Hepatocyte (in vitro differentiated cells): ENCODE data around the gene SLC17A9. TPM values are rescaled to one million over a fixed set of nuclear protein-coding genes. Genes with fewer than 3 reads are reported as not detected.

ENCODE experiments used
- DNase-seq: peaks from one replicate; pipeline ENCODE4 v3.0.0-alpha.2; 2016; ENCODE audit warnings: low spot score
- H2AFZ ChIP-seq: fragments of 200-600 bp; sonication (generic); 2 replicates; pipeline ENCODE4 v1.6.0; 2016; ENCODE audit warnings: antibody characterized with exemption, mild to moderate bottlenecking
- H3K27ac ChIP-seq: fragments of 200-600 bp; sonication (generic); 2 replicates; pipeline ENCODE4 v1.5.1; 2016; ENCODE audit warnings: mild to moderate bottlenecking
- H3K27me3 ChIP-seq: fragments of 200-600 bp; sonication (generic); 2 replicates; pipeline ENCODE4 v1.6.1; 2016
- H3K36me3 ChIP-seq: fragments of 200-600 bp; sonication (generic); replicated peaks from 2 replicates; pipeline ENCODE4 v1.5.1; 2016; ENCODE audit warnings: low read depth; ENCODE audit not compliant: insufficient read depth
- H3K4me1 ChIP-seq: fragments of 200-600 bp; sonication (generic); 2 replicates; pipeline ENCODE4 v1.5.1; 2016; ENCODE audit warnings: mild to moderate bottlenecking, moderate library complexity; ENCODE audit not compliant: insufficient read depth
- H3K4me2 ChIP-seq: fragments of 200-600 bp; sonication (generic); 2 replicates; pipeline ENCODE4 v1.6.0; 2016
- H3K4me3 ChIP-seq: fragments of 200-600 bp; sonication (generic); 2 replicates; pipeline ENCODE4 v1.5.1; 2016; ENCODE audit warnings: mild to moderate bottlenecking
- H3K79me2 ChIP-seq: fragments of 200-600 bp; sonication (generic); 2 replicates; pipeline ENCODE4 v1.6.0; 2017; ENCODE audit warnings: mild to moderate bottlenecking
- H3K9me2 ChIP-seq: fragments of 200-600 bp; sonication (generic); replicated peaks from 2 replicates; pipeline ENCODE4 v1.6.0; 2017; ENCODE audit warnings: mild to moderate bottlenecking; ENCODE audit not compliant: insufficient read depth
- H3K9me3 ChIP-seq: fragments of 200-600 bp; sonication (generic); 2 replicates; pipeline ENCODE4 v1.5.1; 2016; ENCODE audit warnings: low read depth, mild to moderate bottlenecking
- H4K20me1 ChIP-seq: fragments of 200-600 bp; sonication (generic); 2 replicates; pipeline ENCODE4 v1.6.0; 2016; ENCODE audit warnings: mild to moderate bottlenecking; ENCODE audit not compliant: insufficient read depth, poor library complexity, severe bottlenecking
- CTCF ChIP-seq: fragments of 200-600 bp; sonication (generic); IDR thresholded peaks from 2 replicates; pipeline ENCODE4 v1.5.1; 2016; ENCODE audit warnings: antibody characterized with exemption, mild to moderate bottlenecking; ENCODE audit not compliant: poor library complexity
- EZH2 ChIP-seq: fragments of 200-600 bp; sonication (generic); IDR thresholded peaks from 2 replicates; pipeline ENCODE4 v1.6.1; 2016; ENCODE audit warnings: antibody characterized with exemption, mild to moderate bottlenecking, borderline replicate concordance
- EZH2phosphoT487 ChIP-seq: fragments of 200-600 bp; sonication (generic); IDR thresholded peaks from one replicate; pipeline ENCODE4 v1.6.1; 2018; ENCODE audit warnings: antibody characterized with exemption, mild to moderate bottlenecking, low read depth, moderate library complexity; ENCODE audit not compliant: unreplicated experiment, severe bottlenecking
- WGBS: methylation state at CpG from one replicate; pipeline ENCODE4 v1.1.6; 2016; ENCODE audit warnings: low lambda C conversion rate; ENCODE audit errors: missing lambda C conversion rate; 5-methylcytosine and 5-hydroxymethylcytosine counted together
- polyA plus RNA-seq: library from polyadenylated mRNA; unstranded; fragments of >200 nt; fragmentation: Nextera tagmentation; extraction: Ambion mirVana; gene quantifications from 2 replicates; pipeline ENCODE4 v1.2.1, GENCODE V29; 2016
- total RNA-seq: library from RNA; depleted of rRNA; stranded (reverse); fragments of >200 nt; gene quantifications from 2 replicates; pipeline ENCODE4 v1.2.3, GENCODE V29; 2014

SLC17A9 gene
- total and polyA plus RNA-seq, 2 experiments from 2014 or later, result 26.9 to 83.9 TPM

- Histone ChIP-seq H3K4me2 (no peak overlapping the region), H3K27ac (no peak overlapping the region), H3K79me2 (no peaks in the 10 kb centered on the region), H3K36me3 (no peaks in the 10 kb centered on the region), H2AFZ (no peak overlapping the region), H3K4me3 (no peak overlapping the region), H3K4me1 (no peaks in the 10 kb centered on the region), H3K27me3 (peaks cover 51% of the 10 kb centered on the region), H4K20me1 (no peaks in the 10 kb centered on the region), H3K9me2 (no peaks in the 10 kb centered on the region), H3K9me3 (no peaks in the 10 kb centered on the region)
- 74% methylated on average over 5 of the region's 5 CpGs for WGBS
- TF ChIP-seq EZH2phosphoT487, result no peak
- no peak for TF ChIP-seq EZH2
- TF ChIP-seq CTCF, result no peak
- no peak for DNase-seq
Observed at GRCh38 chr20:62998449-62998848, 45.9 kb downstream of the SLC17A9 start.

- 88% methylated on average over 16 of the region's 16 CpGs for WGBS
- peaks cover 61% of the 10 kb centered on the region for H3K27me3 ChIP-seq
- H3K4me3 ChIP-seq, result no peak overlapping the region
- no peaks in the 10 kb centered on the region for H4K20me1 ChIP-seq
- no peaks in the 10 kb centered on the region for H3K9me2 ChIP-seq
- no peak overlapping the region for H2AFZ ChIP-seq
- no peaks in the 10 kb centered on the region for H3K36me3 ChIP-seq
- no peak overlapping the region for H3K4me2 ChIP-seq
- TF ChIP-seq CTCF, result no peak
- no peak for TF ChIP-seq EZH2phosphoT487
- TF ChIP-seq EZH2, result no peak
- no peaks in the 10 kb centered on the region for H3K79me2 ChIP-seq
- H3K9me3 ChIP-seq, result no peaks in the 10 kb centered on the region
- no peaks in the 10 kb centered on the region for H3K4me1 ChIP-seq
- no peak overlapping the region for H3K27ac ChIP-seq
- no peak for DNase-seq
Observed at GRCh38 chr20:62999580-62999979, 47.1 kb downstream of the SLC17A9 start.

GRCh38 chr20:63000036-63000435 is 47.5 kb downstream of the SLC17A9 start:
- Histone ChIP-seq H3K36me3 (no peaks in the 10 kb centered on the region), H3K4me2 (no peak overlapping the region), H3K4me3 (no peak overlapping the region), H3K27ac (no peak overlapping the region), H3K79me2 (no peaks in the 10 kb centered on the region), H3K4me1 (no peaks in the 10 kb centered on the region), H4K20me1 (no peaks in the 10 kb centered on the region), H3K27me3 (peaks cover 65% of the 10 kb centered on the region), H2AFZ (no peak overlapping the region), H3K9me2 (no peaks in the 10 kb centered on the region), H3K9me3 (no peaks in the 10 kb centered on the region)
- 92% methylated on average over 14 of the region's 14 CpGs for WGBS
- TF ChIP-seq CTCF (no peak), EZH2phosphoT487 (no peak), EZH2 (no peak)
- no peak for DNase-seq

GRCh38 chr20:63000958-63001357 is 48.4 kb downstream of the SLC17A9 start:
- TF ChIP-seq CTCF (no peak), EZH2phosphoT487 (no peak), EZH2 (no peak)
- Histone ChIP-seq H3K9me3 (no peaks in the 10 kb centered on the region), H3K4me3 (no peak overlapping the region), H3K79me2 (no peaks in the 10 kb centered on the region), H2AFZ (no peak overlapping the region), H3K27ac (no peak overlapping the region), H3K9me2 (no peaks in the 10 kb centered on the region), H4K20me1 (no peaks in the 10 kb centered on the region), H3K4me1 (no peaks in the 10 kb centered on the region), H3K27me3 (peaks cover 75% of the 10 kb centered on the region), H3K36me3 (no peaks in the 10 kb centered on the region), H3K4me2 (no peak overlapping the region)
- DNase-seq, result no peak
- WGBS, result 70% methylated on average over 11 of the region's 11 CpGs
